Kidney (tissue), 14 donors: ENCODE results near the gene GNA14. TPM values are rescaled to one million over a fixed set of nuclear protein-coding genes. Genes with fewer than 3 reads are reported as not detected.
A peak's percentile ranks its signal among the peaks of the same experiment; 100 is the strongest.

Source experiments
- DNase-seq, 5 donors: peaks; one replicate each; pipeline ENCODE4 v3.0.0-alpha.2; 2013 to 2020
- FAIRE-seq: peaks from 2 replicates; lab custom pipeline; 2012; peaks lifted over from hg19 to GRCh38; lab: Jason Lieb, UNC
- H3K27ac ChIP-seq, 2 donors: one replicate each; pipeline ENCODE4 v1.7.0; 2013; ENCODE audit warnings: low read depth in 2 of 2, low read length in 2 of 2, inconsistent platforms in 1 of 2
- H3K27me3 ChIP-seq: one replicate; pipeline ENCODE4 v1.7.1; 2013; ENCODE audit warnings: low read length, inconsistent platforms; ENCODE audit not compliant: control insufficient read depth, insufficient read depth
- H3K36me3 ChIP-seq, 3 donors: one replicate each; pipeline versions ENCODE4 v1.7.0 to v1.7.1; 2013; ENCODE audit warnings: low read length in 3 of 3, control low read depth in 1 of 3, inconsistent platforms in 1 of 3; ENCODE audit not compliant: insufficient read depth in 3 of 3, control insufficient read depth in 2 of 3
- H3K4me1 ChIP-seq, 3 donors: one replicate each; pipeline versions ENCODE4 v1.7.0 to v1.7.1; 2013; ENCODE audit warnings: low read length in 3 of 3, inconsistent platforms in 1 of 3, low read depth in 1 of 3; ENCODE audit not compliant: control insufficient read depth in 2 of 3, insufficient read depth in 2 of 3
- H3K4me3 ChIP-seq, 3 donors: one replicate each; pipeline versions ENCODE4 v1.7.0 to v1.8.1; 2013; ENCODE audit warnings: low read length in 3 of 3, control low read depth in 1 of 3, inconsistent platforms in 1 of 3
- H3K9ac ChIP-seq, 3 donors: one replicate each; pipeline versions ENCODE4 v1.7.0 to v1.7.1; 2013; ENCODE audit warnings: low read length in 3 of 3, control low read depth in 1 of 3, inconsistent platforms in 1 of 3
- H3K9me3 ChIP-seq, 3 donors: one replicate each; pipeline versions ENCODE4 v1.7.0 to v1.7.1; 2013; ENCODE audit warnings: low read length in 3 of 3, control low read depth in 1 of 3, inconsistent platforms in 1 of 3; ENCODE audit not compliant: control insufficient read depth in 2 of 3, insufficient read depth in 1 of 3
- CTCF ChIP-seq: IDR thresholded peaks from 3 replicates; pipeline ENCODE4 v1.5.1; 2012; ENCODE audit warnings: mild to moderate bottlenecking, moderate library complexity, borderline replicate concordance; ENCODE audit not compliant: insufficient read depth; ENCODE audit errors: extremely low read depth
- intact Hi-C: fragments of 100-400 bp; cut with DNase I; formaldehyde crosslinking; loops from one replicate; pipeline ENCODE4 v1.11.1; 2022
- polyA plus RNA-seq: library from polyadenylated mRNA; stranded (reverse); fragments of 350-450 nt; fragmentation: Illumina TruSeq; extraction: RNeasy Lipid Tissue Mini Kit (QIAGEN cat#74804); gene quantifications from one replicate; pipeline ENCODE4 v1.2.3, GENCODE V29; 2014; ENCODE audit warnings: low read depth, low replicate concordance; ENCODE audit not compliant: insufficient read depth
- total RNA-seq: library from RNA; stranded (reverse); fragmentation: NEBNext Ultra II Directional; extraction: Animal tissue kit (Norgen Biotek cat#: 25700); gene quantifications from one replicate; pipeline ENCODE4 v1.2.1, GENCODE V29; 2021
- donor health status: control.
- donor health status: control.
- donor health status: control.
- donor health status: control.
- donor health status: control.
- donor health status: DM: yes; HTN: yes; CAD: no.
- donor health status: Normal renal cell carcinoma (clear cell type).

GNA14 gene
- total and polyA plus RNA-seq, 2 donors from 2014 or later = 6.5 to 10.4 TPM

- TF ChIP-seq CTCF = no peak
- DNase-seq (peak; percentile 42 to 81 (median 55)), FAIRE-seq (no peak)
- Histone ChIP-seq H3K27me3 (peaks cover 5% of the 10 kb centered on the region), H3K9ac (peak overlapping the region; percentile 34 to 59 (median 41)), H3K36me3 (no peaks in the 10 kb centered on the region), H3K9me3 (no peaks in the 10 kb centered on the region), H3K4me3 (peak overlapping the region; percentile 30 to 78 (median 62)), H3K4me1 (peaks cover 2 to 6% (median 4%) of the 10 kb centered on the region in 3 donors), H3K27ac (peak overlapping the region; percentile 40 to 72)
- intact Hi-C loops = loop anchor here (10.0 kb wide), 1 partner anchor 193 kb away; no protein-coding TSS in a partner anchor
These were observed 572 bp downstream of the GNA14 start for GRCh38 chr9:77647267-77648233.

DNA sequence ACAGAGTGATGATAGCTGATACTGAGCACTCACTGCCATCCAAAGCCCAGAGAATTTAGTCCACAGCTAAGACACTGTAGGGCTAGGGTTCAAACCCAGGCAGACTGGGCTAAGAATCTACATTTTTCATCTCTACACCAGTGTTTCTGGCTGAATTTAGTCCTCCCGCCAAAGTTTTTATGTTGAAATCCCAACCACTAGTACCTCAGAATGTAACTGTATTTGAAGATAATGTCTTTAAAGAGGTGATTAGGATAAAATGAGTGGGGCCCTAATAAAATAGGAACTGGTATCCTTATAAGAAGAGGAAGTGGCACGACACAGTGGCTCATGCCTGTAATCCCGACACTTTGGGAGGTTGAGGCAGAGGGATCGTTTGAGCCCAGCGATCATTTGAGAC, 4.3 kb downstream of the GNA14 start:
- Histone ChIP-seq H3K9ac (no peak overlapping the region), H3K36me3 (no peaks in the 10 kb centered on the region), H3K9me3 (no peaks in the 10 kb centered on the region), H3K4me3 (no peak overlapping the region), H3K4me1 (peaks cover 0 to 4% (median under 1%) of the 10 kb centered on the region in 3 donors), H3K27ac (no peak overlapping the region), H3K27me3 (peaks cover 5% of the 10 kb centered on the region)
- DNase-seq (no peak), FAIRE-seq (no peak)
- no peak for TF ChIP-seq CTCF
- intact Hi-C loops = loop anchor here (10.0 kb wide), 1 partner anchor 189 kb away; no protein-coding TSS in a partner anchor

- H3K4me1 ChIP-seq = no peaks in the 10 kb centered on the region
- no peaks in the 10 kb centered on the region for H3K9me3 ChIP-seq
- no peak for DNase-seq
- no peak overlapping the region for H3K4me3 ChIP-seq
- intact Hi-C loops = loop anchor here (10.0 kb wide), 1 partner anchor 186 kb away; no protein-coding TSS in a partner anchor
- H3K27me3 ChIP-seq = no peaks in the 10 kb centered on the region
- no peak for FAIRE-seq
- no peaks in the 10 kb centered on the region for H3K36me3 ChIP-seq
- no peak overlapping the region for H3K9ac ChIP-seq
- no peak overlapping the region for H3K27ac ChIP-seq
- no peak for TF ChIP-seq CTCF
These were observed 7.2 kb downstream of the GNA14 start for GRCh38 chr9:77640741-77641580.
